Pancreas (tissue), 10 donors: Measurements from ENCODE around the gene OTOG. TPM values are rescaled to one million over a fixed set of nuclear protein-coding genes. Genes with fewer than 3 reads are reported as not detected.
A peak's percentile ranks its signal among the peaks of the same experiment; 100 is the strongest.

Source experiments
- ATAC-seq, 4 donors: fragments of 200-7000 bp; cut with Tn5 transposase; one replicate each; pipeline versions ENCODE4 v1.8.0 to v1.9.1; 2020; ENCODE audit warnings: mild to moderate bottlenecking in 4 of 4, moderate library complexity in 4 of 4
- DNase-seq, 6 donors: peaks; one replicate each; pipeline ENCODE4 v3.0.0-alpha.2; 2020
- FAIRE-seq: peaks from 2 replicates; lab custom pipeline; 2012; peaks lifted over from hg19 to GRCh38; lab: Jason Lieb, UNC
- H3K27ac ChIP-seq, 4 donors: fragments of 200-600 bp; sonication (generic); 1 replicate in 3 of 4; 2 replicates in 1 of 4; pipeline versions ENCODE4 v1.5.0 to v1.8.0; 2020
- H3K27me3 ChIP-seq, 4 donors: fragments of 200-600 bp; one replicate each; pipeline ENCODE4 v1.8.0; 2021
- H3K36me3 ChIP-seq, 3 donors: fragments of 200-600 bp; sonication (generic) in 1 of 3; one replicate each; pipeline versions ENCODE4 v1.5.0 to v1.8.0; 2020 to 2021
- H3K4me1 ChIP-seq, 3 donors: fragments of 200-600 bp; one replicate each; pipeline ENCODE4 v1.8.0; 2021
- H3K4me3 ChIP-seq, 4 donors: fragments of 200-600 bp; sonication (generic) in 2 of 4; one replicate each; pipeline versions ENCODE4 v1.5.0 to v1.8.0; 2020 to 2021
- H3K9me3 ChIP-seq, 4 donors: fragments of 200-600 bp; one replicate each; pipeline ENCODE4 v1.8.0; 2021
- WGBS, 2 donors: extraction: QIAGEN DNeasy Blood & Tissue Kit; methylation state at CpG; one replicate each; pipeline ENCODE4 v1.1.7; 2013; 5-methylcytosine and 5-hydroxymethylcytosine counted together
- intact Hi-C, 3 donors: fragments of 100-400 bp; cut with DNase I; formaldehyde crosslinking; loops; one replicate each; pipeline versions ENCODE4 v1.11.1 to v1.14.2; 2022
- polyA plus RNA-seq, 2 donors: library from polyadenylated mRNA; stranded (reverse); fragments of 200-250 nt; gene quantifications; one replicate each; pipeline ENCODE4 v1.2.3, GENCODE V29; 2013
- total RNA-seq, 6 donors: library from RNA; stranded (reverse); fragmentation: NEBNext Ultra II Directional in 4 of 6; extraction: Animal tissue kit (Norgen Biotek cat#: 25700) in 4 of 6; gene quantifications; one replicate each; pipeline versions ENCODE4 v1.2.1 to v1.2.4, GENCODE V29; 2021 to 2023
- TF ChIP-seq, protein P1 (sequence below), 4 donors: fragments of 200-600 bp; sonication (generic) in 3 of 4; IDR thresholded peaks; one replicate each; pipeline versions ENCODE4 v1.5.0 to v1.8.0; 2021; ENCODE audit warnings: antibody characterized with exemption in 4 of 4
- donor health status: healthy with polysubstance abuse.
- donor health status: DM: no; HTN: no; CAD: no; lungs with moderate emphysema.
- donor health status: DM: no; HTN: no; CAD: no.
- donor health status: control.
- donor health status: control.
- donor health status: Bipolar disorder and iron deficiency.
- donor health status: DM: yes; HTN: yes; CAD: no.
- donor health status: DM: no; HTN: no; CAD: no.
- donor health status: DM: no; HTN: no; CAD: no.
- donor health status: DM: yes; HTN: yes; CAD: no.

OTOG gene
- total and polyA plus RNA-seq, 8 donors = not detected

- TF ChIP-seq, protein P1, sequence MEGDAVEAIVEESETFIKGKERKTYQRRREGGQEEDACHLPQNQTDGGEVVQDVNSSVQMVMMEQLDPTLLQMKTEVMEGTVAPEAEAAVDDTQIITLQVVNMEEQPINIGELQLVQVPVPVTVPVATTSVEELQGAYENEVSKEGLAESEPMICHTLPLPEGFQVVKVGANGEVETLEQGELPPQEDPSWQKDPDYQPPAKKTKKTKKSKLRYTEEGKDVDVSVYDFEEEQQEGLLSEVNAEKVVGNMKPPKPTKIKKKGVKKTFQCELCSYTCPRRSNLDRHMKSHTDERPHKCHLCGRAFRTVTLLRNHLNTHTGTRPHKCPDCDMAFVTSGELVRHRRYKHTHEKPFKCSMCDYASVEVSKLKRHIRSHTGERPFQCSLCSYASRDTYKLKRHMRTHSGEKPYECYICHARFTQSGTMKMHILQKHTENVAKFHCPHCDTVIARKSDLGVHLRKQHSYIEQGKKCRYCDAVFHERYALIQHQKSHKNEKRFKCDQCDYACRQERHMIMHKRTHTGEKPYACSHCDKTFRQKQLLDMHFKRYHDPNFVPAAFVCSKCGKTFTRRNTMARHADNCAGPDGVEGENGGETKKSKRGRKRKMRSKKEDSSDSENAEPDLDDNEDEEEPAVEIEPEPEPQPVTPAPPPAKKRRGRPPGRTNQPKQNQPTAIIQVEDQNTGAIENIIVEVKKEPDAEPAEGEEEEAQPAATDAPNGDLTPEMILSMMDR (IDR thresholded peaks at IDR 0.05) = no peak
- intact Hi-C loops = no loop called here
- no peaks in the 10 kb centered on the region for H3K27me3 ChIP-seq
- no peak overlapping the region for H3K27ac ChIP-seq
- H3K9me3 ChIP-seq = no peaks in the 10 kb centered on the region
- no peaks in the 10 kb centered on the region for H3K4me1 ChIP-seq
- 77 to 81% methylated on average over 11 of the region's 11 CpGs for WGBS, 2 donors
- FAIRE-seq = no peak
- H3K4me3 ChIP-seq = no peak overlapping the region
- no peak for DNase-seq
- ATAC-seq = no peak
- H3K36me3 ChIP-seq = no peaks in the 10 kb centered on the region
Measured at GRCh38 chr11:17521106-17521900, 25.8 kb upstream of the OTOG start.

GRCh38 chr11:17522655-17523054 lies 24.4 kb upstream of the OTOG start:
- intact Hi-C loops = no loop called here
- H3K4me3 ChIP-seq = no peak overlapping the region
- TF ChIP-seq, protein P1 (IDR thresholded peaks at IDR 0.05) = no peak
- no peaks in the 10 kb centered on the region for H3K9me3 ChIP-seq
- FAIRE-seq (no peak), ATAC-seq (no peak), DNase-seq (no peak)
- H3K4me1 ChIP-seq = no peaks in the 10 kb centered on the region
- no peak overlapping the region for H3K27ac ChIP-seq
- H3K36me3 ChIP-seq = no peaks in the 10 kb centered on the region
- WGBS, 2 donors = 82 to 83% methylated on average over 13 to 17 of the region's 17 CpGs
- H3K27me3 ChIP-seq = no peaks in the 10 kb centered on the region

- Histone ChIP-seq H3K27ac (no peak overlapping the region), H3K4me3 (no peak overlapping the region), H3K27me3 (no peaks in the 10 kb centered on the region), H3K36me3 (no peaks in the 10 kb centered on the region), H3K4me1 (no peaks in the 10 kb centered on the region), H3K9me3 (no peaks in the 10 kb centered on the region)
- FAIRE-seq (no peak), ATAC-seq (no peak), DNase-seq (no peak)
- intact Hi-C loops = no loop called here
- TF ChIP-seq, protein P1 (IDR thresholded peaks at IDR 0.05) = no peak
- WGBS, 2 donors = 92% methylated on average over 9 of the region's 9 CpGs
Measured at GRCh38 chr11:17524221-17524620, 22.8 kb upstream of the OTOG start.

- H3K4me3 ChIP-seq = no peak overlapping the region
- DNase-seq (no peak), FAIRE-seq (no peak), ATAC-seq (peak in 1 of 4 donors; percentile 24)
- TF ChIP-seq, protein P1 (IDR thresholded peaks at IDR 0.05) = no peak
- H3K4me1 ChIP-seq = no peaks in the 10 kb centered on the region
- H3K36me3 ChIP-seq = no peaks in the 10 kb centered on the region
- no peaks in the 10 kb centered on the region for H3K9me3 ChIP-seq
- H3K27me3 ChIP-seq = no peaks in the 10 kb centered on the region
- 49 to 56% methylated on average over 4 of the region's 4 CpGs for WGBS, 2 donors
- intact Hi-C loops = no loop called here
- H3K27ac ChIP-seq = no peak overlapping the region
Measured at GRCh38 chr11:17525570-17525969, 21.5 kb upstream of the OTOG start.

- intact Hi-C loops = no loop called here
- Histone ChIP-seq H3K27ac (no peak overlapping the region), H3K4me1 (no peaks in the 10 kb centered on the region), H3K36me3 (no peaks in the 10 kb centered on the region), H3K9me3 (no peaks in the 10 kb centered on the region), H3K27me3 (no peaks in the 10 kb centered on the region), H3K4me3 (no peak overlapping the region)
- DNase-seq = no peak
- whole genome bisulfite sequencing, 2 donors = 82 to 89% methylated on average over 13 of the region's 13 CpGs
- TF ChIP-seq, protein P1 (IDR thresholded peaks at IDR 0.05) = no peak
- ATAC-seq = no peak
- no peak for FAIRE-seq
Measured at GRCh38 chr11:17526326-17526725, 20.7 kb upstream of the OTOG start.
